ENCODE results near the gene EHBP1L1. TPM values are rescaled to one million over a fixed set of nuclear protein-coding genes. Genes with fewer than 3 reads are reported as not detected.

The EHBP1L1 gene
- total and polyA plus RNA-seq, 2 of the 8 experiments (the other 6 are each of a cell fraction or from before 2014, with no cell fraction given) = 4.3 to 6.6 TPM

DNA sequence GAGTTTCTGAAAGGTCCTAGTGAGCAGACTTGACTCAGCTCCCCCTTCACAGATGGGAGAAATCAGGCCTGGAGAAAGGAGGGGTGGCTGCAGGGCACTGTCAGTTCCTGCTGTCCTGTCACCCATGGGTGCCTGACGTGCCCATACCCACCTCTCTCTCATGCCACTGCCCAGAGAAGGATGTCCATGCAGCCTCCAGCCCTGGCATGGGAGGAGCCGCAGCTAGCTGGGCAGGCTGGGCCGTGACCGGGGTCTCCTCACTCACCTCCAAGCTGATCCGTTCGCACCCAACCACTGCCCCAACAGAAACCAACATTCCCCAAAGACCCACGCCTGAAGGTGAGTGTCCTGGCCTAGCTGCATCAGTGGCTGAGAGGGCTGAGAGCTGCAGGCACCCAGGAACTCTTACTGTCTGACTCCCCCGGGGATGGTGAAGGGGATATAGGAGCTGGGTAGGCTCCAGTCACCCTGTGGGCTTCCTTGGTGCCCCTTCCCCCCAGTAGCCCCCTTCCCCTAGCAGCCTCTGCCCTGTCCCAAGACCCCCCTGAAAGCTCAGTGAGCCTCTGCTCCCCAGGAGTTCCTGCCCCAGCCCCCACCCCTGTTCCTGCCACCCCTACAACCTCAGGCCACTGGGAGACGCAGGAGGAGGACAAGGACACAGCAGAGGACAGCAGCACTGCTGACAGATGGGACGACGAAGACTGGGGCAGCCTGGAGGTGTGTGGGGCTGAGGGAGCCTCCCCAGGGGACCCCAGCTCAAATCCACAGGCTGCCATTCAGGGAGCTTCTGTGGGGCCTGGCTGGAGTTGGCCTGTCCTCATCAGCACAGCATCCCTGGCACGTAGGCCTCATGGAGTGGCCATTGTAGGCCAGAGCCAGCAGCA, 39.2 kb upstream of the EHBP1L1 start:
- H3K9me3 ChIP-seq (ENCODE audit: insufficient read depth in 2 of 2, low read depth in 1 of 2, low read length in 1 of 2) = no peaks in the 10 kb centered on the region
- no peak overlapping the region for H3K23ac ChIP-seq (ENCODE audit: insufficient read length)
- H3K9ac ChIP-seq (replicated peaks in 1 of 4; ENCODE audit: extremely low read depth in 1 of 4, low read depth in 3 of 4, low read length in 3 of 4) = no peak overlapping the region
- no peak overlapping the region for H4K5ac ChIP-seq (ENCODE audit: insufficient read length, low read depth, low read length)
- no peak overlapping the region for H2BK12ac ChIP-seq (ENCODE audit: low read depth, low read length)
- no peak overlapping the region for H3K18ac ChIP-seq (ENCODE audit: extremely low read depth, low read length)
- FAIRE-seq (no peak), DNase-seq (ENCODE audit: low read depth in 1 of 2, low spot score in 2 of 2) (no peak)
- H2AFZ ChIP-seq (ENCODE audit: low read length) = no peak overlapping the region
- no peak overlapping the region for H2BK20ac ChIP-seq (ENCODE audit: low read length)
- no peaks in the 10 kb centered on the region for H3K79me1 ChIP-seq (ENCODE audit: low read depth, low read length)
- no peak overlapping the region for H4K8ac ChIP-seq (ENCODE audit: extremely low read depth, insufficient read depth, low read length)
- no peaks in the 10 kb centered on the region for H3K79me2 ChIP-seq (ENCODE audit: control insufficient read depth in 1 of 2, insufficient read depth in 2 of 2, low read length in 2 of 2)
- H3K4me3 ChIP-seq (ENCODE audit: extremely low read depth in 1 of 4, insufficient read depth in 2 of 4, low read depth in 3 of 4, low read length in 4 of 4) = no peak overlapping the region
- peaks cover 0 to 24% (median 13%) of the 10 kb centered on the region in 4 experiments; a peak in 6 of 7 replicates for H3K27me3 ChIP-seq (replicated peaks in 1 of 4; ENCODE audit: control insufficient read depth in 3 of 4, extremely low read depth in 1 of 4, insufficient read depth in 3 of 4, low read length in 3 of 4)
- POLR2A ChIA-PET (ENCODE audit: partially characterized antibody) = interaction anchor here (0.6 to 2.0 kb wide), 7 partner anchors 10 to 251 kb away, joined by 3 to 10 read pairs (median 3); no protein-coding TSS in a partner anchor
- no peak overlapping the region for H3K56ac ChIP-seq (replicated peaks; ENCODE audit: insufficient read length, low read depth, low read length)
- no peak overlapping the region; the same call in 1 of the 2 replicates for H2BK5ac ChIP-seq (ENCODE audit: low read depth, low read length)
- H3K14ac ChIP-seq (ENCODE audit: insufficient read length) = no peak overlapping the region
- peaks cover 5 to 14% (median 7%) of the 10 kb centered on the region in 4 experiments for H3K36me3 ChIP-seq (ENCODE audit: control insufficient read depth in 2 of 4, insufficient read depth in 4 of 4, low read length in 3 of 4)
- 88% methylated on average over 11 of the region's 12 CpGs; no CpG with 5 or more reads in 1 of the 2 experiments for WGBS, 2 experiments (ENCODE audit: extremely low coverage in 1 of 2, insufficient coverage in 1 of 2, insufficient read length in 1 of 2, insufficient replicate concordance in 2 of 2, low coverage in 1 of 2, low lambda C conversion rate in 2 of 2, missing lambda C conversion rate in 1 of 2)
- TF ChIP-seq GTF2F1 (IDR thresholded peaks at IDR 0.05; ENCODE audit: borderline replicate concordance, low read depth, low read length) (no peak), POLR2AphosphoS5 (IDR thresholded peaks at IDR 0.05; ENCODE audit: low read depth, low read length) (no peak)
- no peak overlapping the region for H3K27ac ChIP-seq (ENCODE audit: low read depth, low read length)
- peaks cover 15% of the 10 kb centered on the region for H3K23me2 ChIP-seq (ENCODE audit: low read depth, low read length)
- no peak overlapping the region for H2AK5ac ChIP-seq (ENCODE audit: low read depth, low read length)
- peaks cover 3 to 21% of the 10 kb centered on the region in 2 experiments for H4K20me1 ChIP-seq (replicated peaks in 1 of 2; ENCODE audit: control insufficient read depth in 1 of 2, insufficient read depth in 2 of 2, low read length in 2 of 2)
- H2BK15ac ChIP-seq (ENCODE audit: low read length) = no peak overlapping the region
- CTCF ChIA-PET (ENCODE audit: partially characterized antibody) = interaction anchor here (0.5 to 1.6 kb wide), 9 partner anchors 10 to 545 kb away, joined by 3 to 4 read pairs (median 3); no protein-coding TSS in a partner anchor
- no peak overlapping the region for H3K4me2 ChIP-seq (ENCODE audit: insufficient read depth in 1 of 2, low read depth in 2 of 2, low read length in 2 of 2)
- H3K4me1 ChIP-seq (replicated peaks in 1 of 4; ENCODE audit: control insufficient read depth in 3 of 4, insufficient read depth in 4 of 4, low read length in 3 of 4) = peaks cover 0 to 9% (median 1%) of the 10 kb centered on the region in 4 experiments; a peak in 5 of 7 replicates
- no peak overlapping the region for H2BK120ac ChIP-seq (replicated peaks; ENCODE audit: low read depth, low read length)
- no peak overlapping the region for H4K91ac ChIP-seq (replicated peaks; ENCODE audit: insufficient read length, low read length)
- no peak overlapping the region for H3K4ac ChIP-seq (replicated peaks; ENCODE audit: insufficient read length, low read depth, low read length)
